ENCODE measurements around the gene NOPCHAP1.
A peak's percentile ranks its signal among the peaks of the same experiment; 100 is the strongest.

NOPCHAP1 gene

DNA sequence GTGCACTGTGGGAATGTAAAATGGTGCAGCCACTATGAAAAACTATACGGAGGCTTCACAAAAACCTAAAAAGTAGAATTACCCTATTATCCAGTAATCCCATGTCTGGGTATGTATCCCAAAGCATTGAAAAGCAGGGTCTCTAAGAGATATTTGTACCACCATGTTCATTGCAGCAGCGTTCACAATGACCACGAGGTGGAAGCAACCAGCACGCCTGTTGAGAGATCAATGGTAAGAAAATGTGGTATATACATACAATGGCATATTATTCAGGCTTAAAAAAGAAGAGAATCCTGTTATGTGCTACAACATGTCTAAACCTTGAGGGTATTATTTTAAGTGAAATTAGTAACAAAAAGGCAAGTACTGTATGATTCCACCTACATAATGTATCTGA lies 910 bp upstream of the NOPCHAP1 start:
- TF ChIP-seq, protein P1, sequence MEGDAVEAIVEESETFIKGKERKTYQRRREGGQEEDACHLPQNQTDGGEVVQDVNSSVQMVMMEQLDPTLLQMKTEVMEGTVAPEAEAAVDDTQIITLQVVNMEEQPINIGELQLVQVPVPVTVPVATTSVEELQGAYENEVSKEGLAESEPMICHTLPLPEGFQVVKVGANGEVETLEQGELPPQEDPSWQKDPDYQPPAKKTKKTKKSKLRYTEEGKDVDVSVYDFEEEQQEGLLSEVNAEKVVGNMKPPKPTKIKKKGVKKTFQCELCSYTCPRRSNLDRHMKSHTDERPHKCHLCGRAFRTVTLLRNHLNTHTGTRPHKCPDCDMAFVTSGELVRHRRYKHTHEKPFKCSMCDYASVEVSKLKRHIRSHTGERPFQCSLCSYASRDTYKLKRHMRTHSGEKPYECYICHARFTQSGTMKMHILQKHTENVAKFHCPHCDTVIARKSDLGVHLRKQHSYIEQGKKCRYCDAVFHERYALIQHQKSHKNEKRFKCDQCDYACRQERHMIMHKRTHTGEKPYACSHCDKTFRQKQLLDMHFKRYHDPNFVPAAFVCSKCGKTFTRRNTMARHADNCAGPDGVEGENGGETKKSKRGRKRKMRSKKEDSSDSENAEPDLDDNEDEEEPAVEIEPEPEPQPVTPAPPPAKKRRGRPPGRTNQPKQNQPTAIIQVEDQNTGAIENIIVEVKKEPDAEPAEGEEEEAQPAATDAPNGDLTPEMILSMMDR (conservative IDR thresholded peaks at IDR 0.05), result peak; percentile 21
- no peak for TF ChIP-seq ZFX (IDR thresholded peaks at IDR 0.05)
- H3K27ac ChIP-seq, result no peak overlapping the region

DNA sequence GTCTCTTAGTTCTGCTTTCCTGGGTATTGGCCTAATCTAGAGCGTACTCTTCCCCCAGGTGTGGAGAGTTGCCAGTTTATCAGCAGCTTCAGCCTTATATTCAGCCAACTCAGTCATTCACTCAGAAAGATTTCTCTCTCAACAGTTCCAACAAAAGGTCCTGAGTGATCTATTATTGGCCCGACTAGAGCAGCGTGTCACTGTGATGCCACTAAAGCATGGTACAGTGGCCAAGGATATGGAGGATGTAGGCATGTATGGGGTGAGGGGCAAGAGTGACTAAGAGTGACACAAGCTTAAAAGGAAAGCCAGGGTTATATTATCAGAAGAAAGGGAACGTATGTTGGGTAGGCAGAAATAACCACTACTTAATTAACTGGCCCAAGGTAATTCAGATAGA lies 4.8 kb downstream of the NOPCHAP1 start:
- H3K27ac ChIP-seq, result no peak overlapping the region
- TF ChIP-seq ZFX (IDR thresholded peaks at IDR 0.05), result no peak
- TF ChIP-seq, protein P1 (conservative IDR thresholded peaks at IDR 0.05), result no peak

DNA sequence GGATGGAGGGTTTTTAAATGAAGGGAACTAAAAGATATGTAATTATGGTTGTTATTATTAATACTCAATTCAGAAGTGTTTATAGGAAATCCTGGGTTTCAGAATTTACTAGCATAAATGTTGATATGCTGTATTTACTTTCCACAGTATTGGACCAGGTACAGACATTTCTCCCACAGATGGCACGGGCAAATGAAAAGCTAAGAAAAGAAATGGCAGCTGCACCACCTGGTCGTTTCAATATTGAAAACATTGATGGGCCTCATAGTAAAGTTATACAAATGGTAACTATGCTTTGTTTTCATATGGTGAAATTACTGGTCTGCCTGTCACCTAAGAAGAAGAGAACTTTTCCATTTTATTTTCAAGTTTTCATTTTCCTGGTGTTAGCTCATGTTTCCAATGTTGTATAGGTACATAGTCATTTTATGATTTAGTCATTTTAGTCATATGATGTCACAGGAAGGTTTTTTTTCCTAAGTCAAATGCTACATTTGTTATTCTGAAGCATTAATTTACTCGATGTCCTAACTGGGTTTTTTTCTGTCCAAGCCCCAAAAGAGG lies 5.5 kb downstream of the NOPCHAP1 start:
- TF ChIP-seq, protein P1 (conservative IDR thresholded peaks at IDR 0.05), result no peak
- TF ChIP-seq ZFX (IDR thresholded peaks at IDR 0.05), result no peak

DNA sequence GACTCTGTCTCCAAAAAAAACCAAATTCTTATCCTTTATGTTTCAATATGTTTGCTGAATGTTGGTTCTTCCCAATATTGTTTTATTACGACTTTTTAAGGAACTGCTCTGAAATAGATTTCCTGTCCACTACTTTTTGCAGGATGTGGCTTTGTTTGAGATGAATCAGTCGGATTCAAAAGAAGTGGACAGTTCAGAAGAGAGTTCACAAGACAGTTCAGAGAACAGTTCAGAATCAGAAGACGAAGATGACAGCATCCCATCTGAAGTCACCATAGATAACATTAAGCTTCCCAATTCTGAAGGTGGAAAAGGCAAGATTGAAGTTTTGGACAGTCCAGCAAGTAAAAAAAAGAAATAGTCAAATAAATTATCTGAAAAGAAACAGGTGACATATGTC lies 8.2 kb downstream of the NOPCHAP1 start:
- H3K27ac ChIP-seq, result no peak overlapping the region
- TF ChIP-seq, protein P1 (conservative IDR thresholded peaks at IDR 0.05), result no peak
- no peak for TF ChIP-seq ZFX (IDR thresholded peaks at IDR 0.05)

More for the DNA sequence above, 5.5 kb downstream of the NOPCHAP1 start:
- H3K27ac ChIP-seq, result no peak overlapping the region

DNA sequence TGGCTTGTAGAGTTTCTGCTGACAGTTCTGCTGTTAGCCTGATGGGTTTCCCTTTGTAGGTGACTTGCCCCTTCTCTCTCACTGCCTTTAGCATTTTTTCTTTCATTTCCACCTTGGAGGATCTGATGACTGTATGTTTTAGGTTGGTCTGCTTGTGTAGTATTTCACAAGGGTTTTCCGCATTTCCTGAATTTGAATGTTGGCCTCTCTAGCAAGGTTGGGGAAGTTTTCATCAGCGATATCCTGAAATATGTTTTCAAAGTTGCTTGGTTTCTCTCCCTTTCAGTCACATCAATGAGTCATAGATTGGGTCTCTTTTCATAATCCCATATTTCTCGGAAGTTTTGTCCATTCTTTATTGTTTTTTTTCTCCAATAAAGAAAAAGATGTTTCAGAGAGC lies 11.4 kb downstream of the NOPCHAP1 start:
- H3K27ac ChIP-seq, result no peak overlapping the region
- TF ChIP-seq ZFX (IDR thresholded peaks at IDR 0.05), result no peak
- TF ChIP-seq, protein P1 (conservative IDR thresholded peaks at IDR 0.05), result no peak

DNA sequence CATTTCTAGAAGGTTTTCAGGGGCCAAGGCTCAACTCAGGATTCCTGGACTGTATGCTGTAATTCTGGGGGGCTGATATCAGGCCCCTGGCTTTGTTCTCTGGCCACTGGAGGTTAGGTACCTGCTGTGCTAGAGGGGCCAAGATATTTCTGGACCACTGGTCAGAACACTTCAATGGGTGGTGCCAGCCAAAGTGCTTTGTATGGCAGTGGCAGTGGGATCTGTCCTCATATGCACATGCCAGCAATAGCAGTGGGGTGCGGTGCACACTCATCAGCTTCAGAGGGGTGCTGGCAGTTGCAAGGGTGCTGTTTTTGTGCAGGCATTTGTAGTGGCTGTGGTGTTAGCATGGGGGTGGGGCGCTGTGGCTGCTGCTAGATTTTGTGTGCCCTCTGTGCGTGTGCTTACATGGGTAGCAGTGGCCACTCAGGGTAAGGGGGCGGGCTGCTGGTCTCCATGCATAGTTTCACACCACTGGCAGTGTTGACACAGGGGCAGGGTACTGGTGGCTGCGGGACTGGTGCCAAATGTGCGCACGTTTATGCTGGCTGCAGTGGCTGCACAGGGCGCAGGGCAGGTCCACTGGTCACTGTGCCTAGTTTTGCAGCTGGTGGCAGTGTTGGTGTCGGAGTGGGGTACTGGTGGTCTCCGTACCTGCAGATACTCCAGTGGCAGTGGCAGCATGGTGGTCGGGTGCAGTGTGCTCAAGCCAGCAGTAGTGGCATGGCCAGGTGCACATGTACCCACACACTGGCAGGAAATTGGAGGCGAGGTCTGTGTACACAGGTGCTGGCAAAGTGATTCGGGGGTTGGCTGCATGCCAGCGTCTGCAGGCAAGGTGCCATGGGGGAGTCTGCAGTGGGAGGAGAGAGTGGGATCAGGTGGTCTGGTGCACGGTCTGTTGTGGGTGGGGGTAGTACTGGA lies 12.6 kb downstream of the NOPCHAP1 start:
- no peak for TF ChIP-seq ZFX (IDR thresholded peaks at IDR 0.05)
- TF ChIP-seq, protein P1 (conservative IDR thresholded peaks at IDR 0.05), result no peak
- H3K27ac ChIP-seq, result no peak overlapping the region

DNA sequence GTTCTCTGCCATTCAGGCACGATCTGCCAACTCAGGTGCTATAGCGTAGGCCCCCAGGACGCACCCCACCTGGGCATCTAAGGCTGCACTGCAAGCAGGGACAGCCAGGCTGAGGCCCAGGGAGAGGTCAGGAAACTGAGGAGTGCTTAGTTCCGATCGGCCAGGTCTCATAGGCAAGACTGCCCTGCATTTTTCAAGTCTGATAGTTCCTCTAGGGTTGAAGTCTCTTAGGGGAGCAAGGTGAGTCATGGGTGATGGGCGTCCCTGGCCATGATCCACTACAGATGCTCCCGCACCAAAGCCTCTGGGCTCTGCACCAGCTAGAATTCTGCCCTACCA lies 13.2 kb downstream of the NOPCHAP1 start:
- H3K27ac ChIP-seq, result no peak overlapping the region
- TF ChIP-seq ZFX (IDR thresholded peaks at IDR 0.05), result no peak
- TF ChIP-seq, protein P1 (conservative IDR thresholded peaks at IDR 0.05), result no peak
